K562 (cell line): ENCODE measurements around the gene CHURC1. TPM values are rescaled to one million over a fixed set of nuclear protein-coding genes. Genes with fewer than 3 reads are reported as not detected.

ENCODE experiments used
- GATA2 ChIP-seq: sonication (generic); formaldehyde crosslinking; IDR thresholded peaks from 2 replicates; pipeline ENCODE4 v1.4.0; 2020; ENCODE audit warnings: mild to moderate bottlenecking, missing genetic modification reagents
- MEIS2 ChIP-seq: fragments of 450-650 bp; IDR thresholded peaks from 2 replicates; pipeline ENCODE4 v1.6.1; 2014; ENCODE audit warnings: mild to moderate bottlenecking; ENCODE audit not compliant: partially characterized antibody
- POLR3G ChIP-seq: IDR thresholded peaks from 2 replicates; pipeline ENCODE4 v1.6.1; 2011; ENCODE audit not compliant: insufficient read length, insufficient replicate concordance; ENCODE audit errors: extremely low read depth
- SIX5 ChIP-seq, 2 experiments: IDR thresholded peaks; 2 replicates each; pipeline ENCODE4 v1.6.1; 2011; ENCODE audit warnings: low read length in 2 of 2, borderline replicate concordance in 1 of 2, low read depth in 1 of 2, mild to moderate bottlenecking in 1 of 2, moderate library complexity in 1 of 2; ENCODE audit not compliant: insufficient read depth in 1 of 2
- YBX1 ChIP-seq: fragments of 450-650 bp; IDR thresholded peaks from 2 replicates; pipeline ENCODE4 v1.7.1; 2016; ENCODE audit warnings: mild to moderate bottlenecking
- ZFX ChIP-seq: sonication (generic); formaldehyde crosslinking; IDR thresholded peaks from 2 replicates; pipeline ENCODE4 v1.8.0; 2022; ENCODE audit warnings: mild to moderate bottlenecking, missing genetic modification reagents, moderate library complexity
- ZSCAN32 ChIP-seq: fragments of 450-650 bp; formaldehyde crosslinking; IDR thresholded peaks from 2 replicates; pipeline ENCODE4 v1.4.0; 2020; ENCODE audit warnings: mild to moderate bottlenecking, moderate library complexity
- polyA plus RNA-seq, 8 experiments: library from polyadenylated mRNA; depleted of rRNA in 4 of 8; stranded (reverse) in 5 of 8; unstranded in 3 of 8; fragments of >200 nt; fragmentation: Nextera tagmentation in 2 of 8; fragmentation: Illumina TruSeq in 1 of 8; extraction: Ambion mirVana in 2 of 8; extraction: Trizol in 1 of 8; gene quantifications; 2 replicates each; pipeline versions ENCODE4 v1.2.1 to v1.2.3, GENCODE V29; 2011 to 2014; ENCODE audit warnings: inconsistent platforms in 1 of 8, missing spikeins in 1 of 8
- total RNA-seq, 7 experiments: library from RNA; depleted of rRNA in 6 of 7; stranded (reverse); fragments of >200 nt in 6 of 7; fragmentation: Illumina TruSeq in 2 of 7; extraction: Trizol in 2 of 7; gene quantifications; 2 replicates each; pipeline versions ENCODE4 v1.2.1 to v1.2.3, GENCODE V29; 2011 to 2021; ENCODE audit warnings: low replicate concordance in 1 of 7
- TF ChIP-seq, protein P1 (sequence below): fragments of 450-650 bp; IDR thresholded peaks from 2 replicates; pipeline ENCODE4 v1.6.1; 2016; ENCODE audit warnings: mild to moderate bottlenecking, moderate library complexity
- TF ChIP-seq, protein P2 (sequence below), 3 experiments: fragments of 200-800 bp in 1 of 3; sonication (Bioruptor generic) in 1 of 3; sonication (generic) in 1 of 3; formaldehyde crosslinking in 1 of 3; IDR thresholded peaks; 2 replicates each; pipeline versions ENCODE4 v1.6.1 to v1.8.0; 2016 to 2022; ENCODE audit warnings: mild to moderate bottlenecking in 2 of 3, missing compliant biosample characterization in 2 of 3, missing genetic modification characterization in 2 of 3, missing genetic modification reagents in 1 of 3
- TF ChIP-seq, protein P3 (sequence below): sonication (generic); formaldehyde crosslinking; IDR thresholded peaks from 2 replicates; pipeline ENCODE4 v1.8.1; 2023; ENCODE audit warnings: mild to moderate bottlenecking, missing genetic modification reagents

The CHURC1 gene
- total and polyA plus RNA-seq, 9 of the 15 experiments (the other 6 are each of a cell fraction or from before 2014, with no cell fraction given) = 27.3 to 239 (median 45.6) TPM

DNA sequence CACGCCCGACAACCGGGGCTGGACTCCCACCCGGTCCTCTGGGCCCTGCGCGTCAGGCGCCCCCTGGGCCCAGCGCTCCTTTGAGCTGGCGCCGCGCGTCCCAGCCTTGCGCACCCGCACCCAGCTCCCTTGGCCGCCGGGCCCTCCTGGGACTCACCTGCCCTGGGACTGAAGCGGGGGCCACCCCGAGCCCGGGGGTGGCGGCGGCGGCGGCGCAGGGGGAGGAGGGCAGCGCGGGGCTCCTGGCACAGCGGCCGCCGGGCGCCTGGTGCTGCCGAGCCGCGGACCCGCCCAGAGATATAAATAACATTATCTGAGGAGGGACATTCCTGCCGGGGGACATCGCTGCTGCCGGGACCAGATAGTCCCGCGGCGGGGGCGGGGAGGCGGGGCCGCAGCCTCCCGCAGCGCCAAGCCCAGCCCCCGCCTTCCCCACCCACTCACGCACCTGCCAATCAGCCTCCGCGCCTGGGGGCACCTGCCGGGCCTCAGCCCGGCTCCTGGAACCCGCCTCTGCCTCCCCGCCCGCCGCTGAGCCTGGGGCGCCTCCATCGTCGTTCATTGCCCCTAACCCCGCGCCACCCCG, 34.5 kb upstream of the CHURC1 start, which contains the start of gene SPTB (continued):
- TF ChIP-seq, protein P1, sequence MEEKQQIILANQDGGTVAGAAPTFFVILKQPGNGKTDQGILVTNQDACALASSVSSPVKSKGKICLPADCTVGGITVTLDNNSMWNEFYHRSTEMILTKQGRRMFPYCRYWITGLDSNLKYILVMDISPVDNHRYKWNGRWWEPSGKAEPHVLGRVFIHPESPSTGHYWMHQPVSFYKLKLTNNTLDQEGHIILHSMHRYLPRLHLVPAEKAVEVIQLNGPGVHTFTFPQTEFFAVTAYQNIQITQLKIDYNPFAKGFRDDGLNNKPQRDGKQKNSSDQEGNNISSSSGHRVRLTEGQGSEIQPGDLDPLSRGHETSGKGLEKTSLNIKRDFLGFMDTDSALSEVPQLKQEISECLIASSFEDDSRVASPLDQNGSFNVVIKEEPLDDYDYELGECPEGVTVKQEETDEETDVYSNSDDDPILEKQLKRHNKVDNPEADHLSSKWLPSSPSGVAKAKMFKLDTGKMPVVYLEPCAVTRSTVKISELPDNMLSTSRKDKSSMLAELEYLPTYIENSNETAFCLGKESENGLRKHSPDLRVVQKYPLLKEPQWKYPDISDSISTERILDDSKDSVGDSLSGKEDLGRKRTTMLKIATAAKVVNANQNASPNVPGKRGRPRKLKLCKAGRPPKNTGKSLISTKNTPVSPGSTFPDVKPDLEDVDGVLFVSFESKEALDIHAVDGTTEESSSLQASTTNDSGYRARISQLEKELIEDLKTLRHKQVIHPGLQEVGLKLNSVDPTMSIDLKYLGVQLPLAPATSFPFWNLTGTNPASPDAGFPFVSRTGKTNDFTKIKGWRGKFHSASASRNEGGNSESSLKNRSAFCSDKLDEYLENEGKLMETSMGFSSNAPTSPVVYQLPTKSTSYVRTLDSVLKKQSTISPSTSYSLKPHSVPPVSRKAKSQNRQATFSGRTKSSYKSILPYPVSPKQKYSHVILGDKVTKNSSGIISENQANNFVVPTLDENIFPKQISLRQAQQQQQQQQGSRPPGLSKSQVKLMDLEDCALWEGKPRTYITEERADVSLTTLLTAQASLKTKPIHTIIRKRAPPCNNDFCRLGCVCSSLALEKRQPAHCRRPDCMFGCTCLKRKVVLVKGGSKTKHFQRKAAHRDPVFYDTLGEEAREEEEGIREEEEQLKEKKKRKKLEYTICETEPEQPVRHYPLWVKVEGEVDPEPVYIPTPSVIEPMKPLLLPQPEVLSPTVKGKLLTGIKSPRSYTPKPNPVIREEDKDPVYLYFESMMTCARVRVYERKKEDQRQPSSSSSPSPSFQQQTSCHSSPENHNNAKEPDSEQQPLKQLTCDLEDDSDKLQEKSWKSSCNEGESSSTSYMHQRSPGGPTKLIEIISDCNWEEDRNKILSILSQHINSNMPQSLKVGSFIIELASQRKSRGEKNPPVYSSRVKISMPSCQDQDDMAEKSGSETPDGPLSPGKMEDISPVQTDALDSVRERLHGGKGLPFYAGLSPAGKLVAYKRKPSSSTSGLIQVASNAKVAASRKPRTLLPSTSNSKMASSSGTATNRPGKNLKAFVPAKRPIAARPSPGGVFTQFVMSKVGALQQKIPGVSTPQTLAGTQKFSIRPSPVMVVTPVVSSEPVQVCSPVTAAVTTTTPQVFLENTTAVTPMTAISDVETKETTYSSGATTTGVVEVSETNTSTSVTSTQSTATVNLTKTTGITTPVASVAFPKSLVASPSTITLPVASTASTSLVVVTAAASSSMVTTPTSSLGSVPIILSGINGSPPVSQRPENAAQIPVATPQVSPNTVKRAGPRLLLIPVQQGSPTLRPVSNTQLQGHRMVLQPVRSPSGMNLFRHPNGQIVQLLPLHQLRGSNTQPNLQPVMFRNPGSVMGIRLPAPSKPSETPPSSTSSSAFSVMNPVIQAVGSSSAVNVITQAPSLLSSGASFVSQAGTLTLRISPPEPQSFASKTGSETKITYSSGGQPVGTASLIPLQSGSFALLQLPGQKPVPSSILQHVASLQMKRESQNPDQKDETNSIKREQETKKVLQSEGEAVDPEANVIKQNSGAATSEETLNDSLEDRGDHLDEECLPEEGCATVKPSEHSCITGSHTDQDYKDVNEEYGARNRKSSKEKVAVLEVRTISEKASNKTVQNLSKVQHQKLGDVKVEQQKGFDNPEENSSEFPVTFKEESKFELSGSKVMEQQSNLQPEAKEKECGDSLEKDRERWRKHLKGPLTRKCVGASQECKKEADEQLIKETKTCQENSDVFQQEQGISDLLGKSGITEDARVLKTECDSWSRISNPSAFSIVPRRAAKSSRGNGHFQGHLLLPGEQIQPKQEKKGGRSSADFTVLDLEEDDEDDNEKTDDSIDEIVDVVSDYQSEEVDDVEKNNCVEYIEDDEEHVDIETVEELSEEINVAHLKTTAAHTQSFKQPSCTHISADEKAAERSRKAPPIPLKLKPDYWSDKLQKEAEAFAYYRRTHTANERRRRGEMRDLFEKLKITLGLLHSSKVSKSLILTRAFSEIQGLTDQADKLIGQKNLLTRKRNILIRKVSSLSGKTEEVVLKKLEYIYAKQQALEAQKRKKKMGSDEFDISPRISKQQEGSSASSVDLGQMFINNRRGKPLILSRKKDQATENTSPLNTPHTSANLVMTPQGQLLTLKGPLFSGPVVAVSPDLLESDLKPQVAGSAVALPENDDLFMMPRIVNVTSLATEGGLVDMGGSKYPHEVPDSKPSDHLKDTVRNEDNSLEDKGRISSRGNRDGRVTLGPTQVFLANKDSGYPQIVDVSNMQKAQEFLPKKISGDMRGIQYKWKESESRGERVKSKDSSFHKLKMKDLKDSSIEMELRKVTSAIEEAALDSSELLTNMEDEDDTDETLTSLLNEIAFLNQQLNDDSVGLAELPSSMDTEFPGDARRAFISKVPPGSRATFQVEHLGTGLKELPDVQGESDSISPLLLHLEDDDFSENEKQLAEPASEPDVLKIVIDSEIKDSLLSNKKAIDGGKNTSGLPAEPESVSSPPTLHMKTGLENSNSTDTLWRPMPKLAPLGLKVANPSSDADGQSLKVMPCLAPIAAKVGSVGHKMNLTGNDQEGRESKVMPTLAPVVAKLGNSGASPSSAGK = no peak
- TF ChIP-seq, protein P2, sequence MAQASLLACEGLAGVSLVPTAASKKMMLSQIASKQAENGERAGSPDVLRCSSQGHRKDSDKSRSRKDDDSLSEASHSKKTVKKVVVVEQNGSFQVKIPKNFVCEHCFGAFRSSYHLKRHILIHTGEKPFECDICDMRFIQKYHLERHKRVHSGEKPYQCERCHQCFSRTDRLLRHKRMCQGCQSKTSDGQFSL (CRISPR knock-in tag; IDR thresholded peaks at IDR 0.05) = no peak
- TF ChIP-seq, protein P2 (tag; IDR thresholded peaks at IDR 0.05) = no peak
- peak; percentile 83 for TF ChIP-seq MEIS2
- TF ChIP-seq ZSCAN32 (CRISPR knock-in tag) = no peak
- TF ChIP-seq POLR3G = no peak
- TF ChIP-seq ZFX (CRISPR knock-in tag) = peak; percentile 55
- TF ChIP-seq, protein P3, sequence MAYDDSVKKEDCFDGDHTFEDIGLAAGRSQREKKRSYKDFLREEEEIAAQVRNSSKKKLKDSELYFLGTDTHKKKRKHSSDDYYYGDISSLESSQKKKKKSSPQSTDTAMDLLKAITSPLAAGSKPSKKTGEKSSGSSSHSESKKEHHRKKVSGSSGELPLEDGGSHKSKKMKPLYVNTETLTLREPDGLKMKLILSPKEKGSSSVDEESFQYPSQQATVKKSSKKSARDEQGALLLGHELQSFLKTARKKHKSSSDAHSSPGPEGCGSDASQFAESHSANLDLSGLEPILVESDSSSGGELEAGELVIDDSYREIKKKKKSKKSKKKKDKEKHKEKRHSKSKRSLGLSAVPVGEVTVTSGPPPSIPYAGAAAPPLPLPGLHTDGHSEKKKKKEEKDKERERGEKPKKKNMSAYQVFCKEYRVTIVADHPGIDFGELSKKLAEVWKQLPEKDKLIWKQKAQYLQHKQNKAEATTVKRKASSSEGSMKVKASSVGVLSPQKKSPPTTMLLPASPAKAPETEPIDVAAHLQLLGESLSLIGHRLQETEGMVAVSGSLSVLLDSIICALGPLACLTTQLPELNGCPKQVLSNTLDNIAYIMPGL (CRISPR knock-in tag) = no peak
- TF ChIP-seq SIX5 (IDR thresholded peaks at IDR 0.05; ENCODE audit: borderline replicate concordance in 1 of 2, insufficient read depth in 1 of 2, low read depth in 1 of 2, low read length in 2 of 2) = no peak
- no peak for TF ChIP-seq YBX1
- TF ChIP-seq GATA2 (CRISPR knock-in tag) = peak; percentile 26; the same call in 1 of the 2 replicates
